SK-N-SH (cell line): ENCODE data around the gene ARHGAP8. TPM values are rescaled to one million over a fixed set of nuclear protein-coding genes. Genes with fewer than 3 reads are reported as not detected.

Source experiments
- CTCF ChIA-PET: fragments of 300-600, 350-600 bp; formaldehyde crosslinking; extraction: SDS; loops from one replicate; lab custom pipeline; 2021; lab: Yijun Ruan, JAX
- POLR2A ChIA-PET: fragments of 350-600 bp; sonication (Branson Sonifier 250); formaldehyde crosslinking; extraction: SDS; loops from one replicate; lab custom pipeline; 2020; ENCODE audit warnings: antibody characterized with exemption, inconsistent platforms; lab: Yijun Ruan, JAX
- DNase-seq: peaks from one replicate; pipeline ENCODE4 v3.0.0; 2012
- H2AFZ ChIP-seq: fragments of 200-600 bp; sonication (generic); 2 replicates; pipeline ENCODE4 v1.8.1; 2016; ENCODE audit warnings: antibody characterized with exemption, mild to moderate bottlenecking, low read depth
- H3F3A ChIP-seq: fragments of 200-600 bp; sonication (generic); replicated peaks from 2 replicates; pipeline ENCODE3; 2016; ENCODE audit warnings: antibody characterized with exemption, mild to moderate bottlenecking; ENCODE audit not compliant: insufficient read depth
- H3K27ac ChIP-seq, 2 experiments: fragments of 200-500 bp in 1 of 2; fragments of 200-600 bp in 1 of 2; sonication (Bioruptor generic) in 1 of 2; sonication (generic), shearing (Covaris generic) in 1 of 2; 2 replicates each; pipeline versions ENCODE4 v1.5.1 to v1.6.1; 2014 to 2016; ENCODE audit warnings: low read depth in 2 of 2, inconsistent platforms in 1 of 2, low read length in 1 of 2, mild to moderate bottlenecking in 1 of 2, mixed read lengths in 1 of 2
- H3K27me3 ChIP-seq: fragments of 200-600 bp; sonication (generic), shearing (Covaris generic); 2 replicates; pipeline ENCODE4 v1.6.1; 2016; ENCODE audit warnings: mixed run types; ENCODE audit not compliant: insufficient read depth
- H3K36me3 ChIP-seq, 2 experiments: fragments of 200-500 bp in 1 of 2; fragments of 200-600 bp in 1 of 2; sonication (Bioruptor generic) in 1 of 2; sonication (generic) in 1 of 2; replicated peaks in 1 of 2; 2 replicates each; pipeline versions ENCODE3 to v1.5.1; 2014 to 2016; ENCODE audit warnings: low read length in 1 of 2, mild to moderate bottlenecking in 1 of 2; ENCODE audit not compliant: insufficient read depth in 2 of 2, control insufficient read depth in 1 of 2
- H3K4me1 ChIP-seq, 2 experiments: fragments of 200-500 bp in 1 of 2; fragments of 200-600 bp in 1 of 2; sonication (Bioruptor generic) in 1 of 2; sonication (generic), shearing (Covaris generic) in 1 of 2; 2 replicates each; pipeline versions ENCODE4 v1.5.1 to v1.6.1; 2014 to 2016; ENCODE audit warnings: low read depth in 1 of 2, low read length in 1 of 2, mixed run types in 1 of 2; ENCODE audit not compliant: insufficient read depth in 2 of 2, control insufficient read depth in 1 of 2
- H3K4me2 ChIP-seq: fragments of 200-600 bp; sonication (generic), shearing (Covaris generic); 2 replicates; pipeline ENCODE4 v1.6.1; 2017; ENCODE audit warnings: mixed run types
- H3K4me3 ChIP-seq, 2 experiments: fragments of 200-500 bp in 1 of 2; fragments of 200-600 bp in 1 of 2; sonication (Bioruptor generic) in 1 of 2; sonication (generic), shearing (Covaris generic) in 1 of 2; 2 replicates each; pipeline versions ENCODE4 v1.5.1 to v1.8.1; 2014 to 2016; ENCODE audit warnings: low read depth in 2 of 2, inconsistent platforms in 1 of 2, low read length in 1 of 2, mild to moderate bottlenecking in 1 of 2, mixed read lengths in 1 of 2, moderate library complexity in 1 of 2
- H3K79me2 ChIP-seq: fragments of 200-600 bp; sonication (generic); 2 replicates; pipeline ENCODE4 v1.8.1; 2017; ENCODE audit warnings: mild to moderate bottlenecking; ENCODE audit not compliant: insufficient read depth
- H3K9ac ChIP-seq: fragments of 200-600 bp; sonication (generic); 2 replicates; pipeline ENCODE4 v1.6.1; 2017; ENCODE audit warnings: mixed run types
- H3K9me2 ChIP-seq: fragments of 200-600 bp; sonication (generic); 2 replicates; pipeline ENCODE4 v1.6.1; 2017; ENCODE audit warnings: mixed run types
- H3K9me3 ChIP-seq: fragments of 200-600 bp; sonication (generic); 2 replicates; pipeline ENCODE4 v1.6.1; 2017; ENCODE audit warnings: mixed run types, mild to moderate bottlenecking, moderate library complexity
- H4K20me1 ChIP-seq: fragments of 200-600 bp; sonication (generic); 2 replicates; pipeline ENCODE4 v1.6.1; 2017; ENCODE audit warnings: mild to moderate bottlenecking, mixed run types; ENCODE audit not compliant: insufficient read depth
- CHD2 ChIP-seq: fragments of 150-350 bp; IDR thresholded peaks from 2 replicates; pipeline ENCODE4 v1.6.1; 2018; ENCODE audit warnings: low read length; ENCODE audit not compliant: partially characterized antibody
- EZH2phosphoT487 ChIP-seq: fragments of 200-600 bp; sonication (generic); IDR thresholded peaks from 2 replicates; pipeline ENCODE4 v1.6.1; 2017; ENCODE audit warnings: low read depth, mixed run types, mild to moderate bottlenecking, antibody characterized with exemption, moderate library complexity, borderline replicate concordance
- JUND ChIP-seq: IDR thresholded peaks from 2 replicates; pipeline ENCODE4 v1.4.0; 2012
- NRF1 ChIP-seq: IDR thresholded peaks from 2 replicates; pipeline ENCODE4 v1.6.1; 2012; ENCODE audit warnings: low read depth, mild to moderate bottlenecking, low read length
- PBX3 ChIP-seq: IDR thresholded peaks from 2 replicates; pipeline ENCODE4; 2012
- POLR2AphosphoS5 ChIP-seq: IDR thresholded peaks from 2 replicates; pipeline ENCODE4 v1.6.1; 2012; ENCODE audit warnings: low read depth, low read length
- RAD21 ChIP-seq: IDR thresholded peaks from 2 replicates; pipeline ENCODE4 v1.6.1; 2012; ENCODE audit warnings: mild to moderate bottlenecking, low read length
- RFX5 ChIP-seq: IDR thresholded peaks from 2 replicates; pipeline ENCODE4 v1.6.1; 2012; ENCODE audit warnings: mild to moderate bottlenecking, improper control_type of control experiment, low read length
- SIN3A ChIP-seq: IDR thresholded peaks from 2 replicates; pipeline ENCODE4 v1.6.1; 2012; ENCODE audit warnings: low read depth, mild to moderate bottlenecking, low read length, moderate library complexity, borderline replicate concordance
- SMC3 ChIP-seq: IDR thresholded peaks from 2 replicates; pipeline ENCODE4 v1.6.1; 2012; ENCODE audit warnings: low read depth, low read length, improper control_type of control experiment
- TCF12 ChIP-seq: IDR thresholded peaks from 2 replicates; pipeline ENCODE4 v1.4.0; 2012
- YY1 ChIP-seq: IDR thresholded peaks from 2 replicates; pipeline ENCODE4 v1.4.0; 2012; ENCODE audit warnings: low read depth, mild to moderate bottlenecking
- ZBTB33 ChIP-seq: IDR thresholded peaks from 2 replicates; pipeline ENCODE4 v1.4.0; 2012; ENCODE audit warnings: low read depth, borderline replicate concordance
- WGBS: methylation state at CpG from one replicate; pipeline ENCODE4 v1.1.6; 2017; ENCODE audit warnings: low lambda C conversion rate; 5-methylcytosine and 5-hydroxymethylcytosine counted together
- polyA plus RNA-seq, 3 experiments: library from polyadenylated mRNA; depleted of rRNA; stranded (reverse); fragments of >200 nt; gene quantifications; 2 replicates each; pipeline ENCODE4 v1.2.3, GENCODE V29; 2012
- TF ChIP-seq, protein P1 (sequence below): IDR thresholded peaks from 2 replicates; pipeline ENCODE4 v1.4.0; 2012; ENCODE audit warnings: low read depth
- TF ChIP-seq, protein P2 (sequence below): fragments of 200-600 bp; sonication (generic); IDR thresholded peaks from 2 replicates; pipeline ENCODE4 v1.6.1; 2017; ENCODE audit warnings: antibody characterized with exemption, mild to moderate bottlenecking, moderate library complexity

Gene ARHGAP8
- polyA plus RNA-seq, 1 of the 3 experiments (the other 2 are of a cell fraction): 0.08 TPM

- Histone ChIP-seq H3K9me3 (no peaks in the 10 kb centered on the region), H2AFZ (no peak overlapping the region), H4K20me1 (no peaks in the 10 kb centered on the region), H3K9ac (no peak overlapping the region), H3K4me1 (no peaks in the 10 kb centered on the region), H3K9me2 (no peaks in the 10 kb centered on the region), H3K4me3 (no peak overlapping the region), H3K27ac (no peak overlapping the region), H3K4me2 (no peak overlapping the region), H3F3A (no peaks in the 10 kb centered on the region), H3K27me3 (no peaks in the 10 kb centered on the region), H3K36me3 (no peaks in the 10 kb centered on the region), H3K79me2 (no peaks in the 10 kb centered on the region)
- TF ChIP-seq CHD2 (no peak), YY1 (no peak), TCF12 (no peak), POLR2AphosphoS5 (no peak), SMC3 (no peak), JUND (no peak), NRF1 (no peak)
- TF ChIP-seq, protein P1, sequence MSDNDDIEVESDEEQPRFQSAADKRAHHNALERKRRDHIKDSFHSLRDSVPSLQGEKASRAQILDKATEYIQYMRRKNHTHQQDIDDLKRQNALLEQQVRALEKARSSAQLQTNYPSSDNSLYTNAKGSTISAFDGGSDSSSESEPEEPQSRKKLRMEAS: no peak
- peak; percentile 17 for DNase-seq
- ChIA-PET CTCF (no interaction called here), POLR2A (no interaction called here)
- WGBS: 72% methylated on average over 4 of the region's 7 CpGs
Measured at GRCh38 chr22:44861245-44861644, 108.9 kb downstream of the ARHGAP8 start.

DNA sequence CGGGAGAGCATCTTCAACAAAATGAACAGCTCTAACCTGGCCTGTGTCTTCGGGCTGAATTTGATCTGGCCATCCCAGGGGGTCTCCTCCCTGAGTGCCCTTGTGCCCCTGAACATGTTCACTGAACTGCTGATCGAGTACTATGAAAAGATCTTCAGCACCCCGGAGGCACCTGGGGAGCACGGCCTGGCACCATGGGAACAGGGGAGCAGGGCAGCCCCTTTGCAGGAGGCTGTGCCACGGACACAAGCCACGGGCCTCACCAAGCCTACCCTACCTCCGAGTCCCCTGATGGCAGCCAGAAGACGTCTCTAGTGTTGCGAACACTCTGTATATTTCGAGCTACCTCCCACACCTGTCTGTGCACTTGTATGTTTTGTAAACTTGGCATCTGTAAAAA lies 109.9 kb downstream of the ARHGAP8 start:
- Histone ChIP-seq H3F3A (no peaks in the 10 kb centered on the region), H3K4me2 (no peak overlapping the region), H3K9me2 (no peaks in the 10 kb centered on the region), H3K4me1 (no peaks in the 10 kb centered on the region), H3K79me2 (no peaks in the 10 kb centered on the region), H3K9ac (no peak overlapping the region), H2AFZ (no peak overlapping the region), H3K27ac (no peak overlapping the region), H4K20me1 (no peaks in the 10 kb centered on the region), H3K36me3 (no peaks in the 10 kb centered on the region), H3K4me3 (no peak overlapping the region), H3K9me3 (no peaks in the 10 kb centered on the region), H3K27me3 (no peaks in the 10 kb centered on the region)
- CTCF ChIA-PET: interaction anchor here (1.0 kb wide), 1 partner anchor 9 kb away, joined by 3 read pairs; no protein-coding TSS in a partner anchor
- POLR2A ChIA-PET: no interaction called here
- WGBS: 53% methylated on average over 3 of the region's 11 CpGs
- no peak for DNase-seq
- TF ChIP-seq ZBTB33: no peak
- no peak for TF ChIP-seq JUND
- no peak for TF ChIP-seq YY1
- TF ChIP-seq RFX5: no peak
- TF ChIP-seq EZH2phosphoT487: no peak
- TF ChIP-seq, protein P2, sequence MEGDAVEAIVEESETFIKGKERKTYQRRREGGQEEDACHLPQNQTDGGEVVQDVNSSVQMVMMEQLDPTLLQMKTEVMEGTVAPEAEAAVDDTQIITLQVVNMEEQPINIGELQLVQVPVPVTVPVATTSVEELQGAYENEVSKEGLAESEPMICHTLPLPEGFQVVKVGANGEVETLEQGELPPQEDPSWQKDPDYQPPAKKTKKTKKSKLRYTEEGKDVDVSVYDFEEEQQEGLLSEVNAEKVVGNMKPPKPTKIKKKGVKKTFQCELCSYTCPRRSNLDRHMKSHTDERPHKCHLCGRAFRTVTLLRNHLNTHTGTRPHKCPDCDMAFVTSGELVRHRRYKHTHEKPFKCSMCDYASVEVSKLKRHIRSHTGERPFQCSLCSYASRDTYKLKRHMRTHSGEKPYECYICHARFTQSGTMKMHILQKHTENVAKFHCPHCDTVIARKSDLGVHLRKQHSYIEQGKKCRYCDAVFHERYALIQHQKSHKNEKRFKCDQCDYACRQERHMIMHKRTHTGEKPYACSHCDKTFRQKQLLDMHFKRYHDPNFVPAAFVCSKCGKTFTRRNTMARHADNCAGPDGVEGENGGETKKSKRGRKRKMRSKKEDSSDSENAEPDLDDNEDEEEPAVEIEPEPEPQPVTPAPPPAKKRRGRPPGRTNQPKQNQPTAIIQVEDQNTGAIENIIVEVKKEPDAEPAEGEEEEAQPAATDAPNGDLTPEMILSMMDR: no peak
- no peak for TF ChIP-seq RAD21
- TF ChIP-seq SIN3A: no peak
- TF ChIP-seq POLR2AphosphoS5: no peak
- TF ChIP-seq, protein P1: no peak
- no peak for TF ChIP-seq PBX3
